Mammary microvascular endothelial cell (primary cell): ENCODE data around the gene PPP2R2C. TPM values are rescaled to one million over a fixed set of nuclear protein-coding genes. Genes with fewer than 3 reads are reported as not detected.

Experiments used
- total RNA-seq: library from RNA; depleted of rRNA; stranded (reverse); fragments of >200 nt; gene quantifications from 2 replicates; pipeline ENCODE4 v1.2.3, GENCODE V29; 2015

PPP2R2C gene
- total RNA-seq, result not detected in 2 replicates

DNA sequence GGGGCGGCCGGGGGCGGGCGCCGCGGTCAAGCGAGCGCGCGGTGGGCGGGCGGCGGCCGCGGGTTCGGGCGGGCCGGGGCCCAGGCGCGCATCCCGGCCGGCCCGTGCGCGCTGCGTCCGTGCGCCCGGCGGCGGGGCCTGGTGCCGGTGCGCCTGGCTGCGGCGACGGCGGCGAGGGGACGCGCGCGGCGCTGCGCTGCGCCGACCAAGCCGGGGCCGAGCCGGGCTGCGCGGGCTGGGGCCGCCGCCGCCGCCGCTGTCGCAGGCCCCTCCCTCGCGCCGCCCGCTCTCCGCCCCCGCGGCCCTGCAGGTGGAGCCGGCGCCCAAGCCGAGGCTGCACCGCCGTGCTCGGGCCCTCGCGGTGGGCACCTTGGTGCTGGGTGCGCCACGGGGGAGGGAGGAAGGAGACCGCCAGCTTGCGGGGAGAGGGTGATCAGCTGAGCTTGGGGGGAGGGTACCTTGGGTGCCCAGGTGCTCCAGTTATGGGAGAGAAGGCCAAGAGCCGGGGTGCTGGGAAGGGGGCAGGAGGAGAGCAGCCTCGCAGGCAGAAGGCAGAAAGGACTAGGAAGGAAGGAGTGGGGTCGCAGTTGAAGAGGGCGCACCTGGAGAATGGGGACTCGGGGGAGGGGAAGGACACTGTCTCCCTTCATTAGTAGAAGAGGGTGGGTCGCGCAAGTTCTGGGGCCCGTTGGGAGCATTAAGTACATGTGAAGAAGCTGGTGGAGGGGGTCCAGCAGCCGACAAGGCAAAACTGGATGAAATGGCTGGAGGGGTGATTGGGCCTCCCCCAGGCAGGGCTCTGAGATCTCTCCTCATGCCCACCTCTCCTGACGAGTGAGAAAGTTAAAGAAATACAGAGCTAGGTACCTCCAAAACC lies at the start of gene PPP2R2C:
Gene PPP2R2C (minus strand): TSS at position 228 of the 877 bp plus-strand sequence. CDS start 385 bp downstream, outside the sequence.

Other genes starting within 250 kb of the PPP2R2C start
- 39.7 and 46.7 TPM in 2 replicates for gene WFS1, start 202.8 kb downstream of the PPP2R2C start, total RNA-seq
- 19.6 and 22.1 TPM in 2 replicates for gene MAN2B2, start 102.6 kb upstream of the PPP2R2C start, total RNA-seq
- 253 and 270 TPM in 2 replicates for gene MRFAP1, start 168.1 kb upstream of the PPP2R2C start, total RNA-seq
- 0.10 TPM in 1 of 2 replicates, not detected in the other for gene S100P, start 221.3 kb upstream of the PPP2R2C start, total RNA-seq
- 35.1 and 44.1 TPM in 2 replicates for gene MRFAP1L1, start 237.3 kb upstream of the PPP2R2C start, total RNA-seq
- 13.4 and 16.4 TPM in 2 replicates for gene BLOC1S4, start 243.6 kb upstream of the PPP2R2C start, total RNA-seq